HL-60/S4 (cell line): ENCODE results near the gene KLHL29.

Experiments used
- in situ Hi-C: fragments of 300-500 bp; cut with MboI; formaldehyde crosslinking; loops from 2 replicates; pipeline ENCODE4 v1.14.3; 2022; ENCODE audit warnings: low sequenced_read_pairs

The KLHL29 gene

DNA sequence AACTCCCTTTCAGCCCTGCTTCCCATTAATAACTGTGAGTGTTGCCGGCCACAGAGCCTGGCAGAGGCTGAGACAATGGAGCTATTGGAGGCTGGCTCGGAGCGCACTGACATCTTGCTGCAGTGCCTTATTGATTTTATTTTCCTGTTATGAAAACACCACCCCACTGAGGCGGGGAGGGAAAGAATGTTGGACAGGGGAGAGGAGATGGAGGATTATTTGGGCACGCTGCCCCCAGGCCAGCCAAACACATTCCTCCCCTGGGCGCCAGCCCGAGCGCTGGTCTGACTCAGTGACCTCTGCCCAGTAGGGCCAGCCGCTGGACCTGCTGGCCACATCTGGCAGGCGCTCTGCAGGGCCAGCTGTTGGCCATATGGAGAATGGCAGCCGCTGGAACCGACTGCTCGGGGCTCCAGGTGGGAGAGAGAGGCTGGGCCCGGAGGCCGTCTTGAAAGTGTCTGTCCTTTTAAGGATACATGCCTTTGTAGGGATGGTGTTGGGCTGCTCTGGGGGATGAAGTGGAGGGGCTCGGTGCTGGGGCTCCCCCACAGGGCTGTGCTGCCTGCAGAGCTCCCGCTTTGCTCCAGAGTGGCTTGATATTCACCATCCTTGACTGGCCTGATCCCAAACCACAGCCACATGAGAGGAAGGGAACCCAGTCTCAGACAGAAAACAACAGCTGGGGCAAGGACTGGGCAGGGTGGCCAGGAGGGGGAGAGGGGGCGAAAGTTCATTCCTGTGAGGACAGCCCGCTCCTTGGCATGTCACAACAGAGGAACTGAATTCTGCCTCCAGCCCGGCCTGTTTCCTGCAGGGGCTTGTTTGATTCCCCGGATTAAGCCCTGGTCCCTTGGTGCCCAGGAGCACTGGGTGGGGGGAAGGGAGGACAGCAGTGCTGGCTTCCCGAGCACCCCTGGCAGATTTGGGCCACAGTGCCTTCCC lies 179.0 kb downstream of the KLHL29 start:
- in situ Hi-C loops: no loop called here

DNA sequence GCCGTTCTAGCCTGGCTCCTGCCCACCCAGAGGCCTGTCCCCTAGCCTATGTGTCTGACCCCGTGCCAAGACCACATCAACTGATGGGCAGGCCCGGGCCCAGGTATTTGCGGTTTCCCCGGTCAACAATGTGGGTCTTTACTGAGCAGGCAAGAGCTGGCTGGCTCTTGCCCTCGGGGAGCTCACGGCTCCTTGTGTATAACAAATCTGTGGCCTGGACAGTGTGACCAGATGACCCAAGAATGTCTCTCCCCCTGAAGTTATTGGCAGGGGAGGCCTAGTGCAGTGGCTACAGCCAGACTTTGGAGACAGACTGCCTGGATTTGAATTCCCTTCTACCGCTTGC lies 179.6 kb downstream of the KLHL29 start:
- in situ Hi-C loops: no loop called here

DNA sequence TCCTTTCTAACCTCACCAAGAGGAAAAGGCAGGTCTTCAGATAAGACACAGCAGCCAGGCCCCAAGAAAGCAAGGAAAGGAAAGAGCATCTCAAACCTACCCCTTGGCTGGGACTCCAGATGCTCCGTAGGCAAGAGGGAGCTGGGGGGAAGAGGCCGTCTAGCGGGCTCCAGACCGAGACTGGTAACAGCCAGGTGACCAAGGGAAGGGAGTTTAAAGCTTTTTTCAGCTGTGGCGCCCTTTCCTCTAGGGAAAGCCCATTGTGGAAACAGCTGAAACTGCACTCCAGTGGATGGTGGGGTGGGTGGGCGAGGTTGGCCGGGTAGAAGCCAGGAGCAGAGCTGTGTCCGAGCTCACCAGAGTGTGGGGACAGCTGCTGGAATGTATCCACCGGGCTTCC lies 180.4 kb downstream of the KLHL29 start:
- in situ Hi-C loops: no loop called here

DNA sequence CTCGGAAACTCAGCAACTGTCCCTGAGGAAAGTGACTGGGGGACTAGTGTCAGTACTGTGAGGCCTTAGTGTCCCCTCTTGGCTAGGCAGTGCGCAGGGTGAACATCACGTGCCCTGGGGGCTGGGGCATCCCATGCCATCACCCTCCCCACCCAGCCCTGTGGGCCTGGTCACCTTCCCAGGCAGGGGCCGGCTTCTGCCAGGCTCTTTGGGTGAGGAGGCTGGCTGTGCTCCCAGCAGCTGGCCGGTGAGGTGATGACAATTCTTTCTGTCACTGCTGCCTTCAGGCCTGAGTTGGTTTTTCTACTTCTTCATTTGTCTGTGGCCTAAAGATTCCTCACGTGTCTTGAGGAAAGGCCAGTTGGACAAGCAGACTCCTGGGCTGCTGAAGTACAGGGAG lies 180.8 kb downstream of the KLHL29 start:
- in situ Hi-C loops: no loop called here

- in situ Hi-C loops: no loop called here
These were observed 181.5 kb downstream of the KLHL29 start for GRCh38 chr2:23566241-23567142.

DNA sequence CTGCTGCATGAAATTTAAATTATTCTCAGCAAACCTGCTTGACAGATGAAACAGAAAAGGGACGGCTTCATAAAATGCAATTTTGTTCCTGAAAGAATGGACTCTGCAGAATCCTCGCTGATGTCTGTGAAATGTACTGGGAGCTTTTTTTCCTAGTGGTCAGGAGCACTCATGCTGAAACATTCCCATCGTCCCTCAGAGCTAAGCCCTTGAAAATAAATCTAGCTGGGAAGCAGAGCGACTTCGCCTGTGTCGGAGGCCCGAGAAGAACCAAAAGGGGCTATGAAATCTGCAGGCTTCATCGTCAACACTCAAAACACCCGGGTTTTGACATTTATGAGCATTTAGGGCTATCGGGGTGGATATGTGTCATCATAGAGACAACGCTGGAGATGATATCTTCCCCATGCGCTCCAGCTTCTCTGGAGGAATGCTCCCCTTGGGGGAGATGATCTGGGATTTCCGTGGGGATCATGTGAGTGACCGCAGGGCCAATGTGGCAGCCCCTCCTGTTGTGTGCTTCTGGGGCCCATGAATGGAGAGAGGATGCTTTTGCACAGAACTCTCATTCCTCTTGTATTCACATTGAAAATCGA lies 182.3 kb downstream of the KLHL29 start:
- in situ Hi-C loops: no loop called here

- in situ Hi-C loops: no loop called here
These were observed 183.2 kb downstream of the KLHL29 start for GRCh38 chr2:23568211-23568610.

DNA sequence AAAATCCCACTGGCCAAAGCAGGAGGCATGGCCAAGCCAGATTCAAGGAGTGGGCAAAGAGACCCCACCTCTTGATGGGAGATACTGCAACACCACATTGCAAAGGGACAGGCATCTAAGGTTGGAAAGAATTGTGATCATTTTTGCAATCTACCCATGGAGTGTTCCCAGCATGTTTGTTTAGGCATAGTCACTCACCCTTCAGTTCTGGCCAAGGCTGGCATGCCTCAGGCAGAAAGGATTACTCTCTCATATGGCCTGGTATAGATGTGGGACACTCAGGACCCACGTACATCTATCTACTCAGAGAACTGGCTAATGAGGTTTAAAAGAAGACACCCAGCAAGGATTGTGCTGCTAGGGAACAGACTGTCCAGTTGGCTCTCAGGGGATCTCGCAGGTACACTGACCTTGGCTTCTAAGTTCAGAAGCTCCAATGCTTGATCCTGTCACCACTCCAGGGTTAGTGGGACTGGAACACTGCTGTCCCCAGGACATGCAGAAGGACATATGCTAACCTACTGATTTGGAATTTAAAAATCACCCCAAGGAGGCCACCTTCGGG lies 183.7 kb downstream of the KLHL29 start:
- in situ Hi-C loops: no loop called here

DNA sequence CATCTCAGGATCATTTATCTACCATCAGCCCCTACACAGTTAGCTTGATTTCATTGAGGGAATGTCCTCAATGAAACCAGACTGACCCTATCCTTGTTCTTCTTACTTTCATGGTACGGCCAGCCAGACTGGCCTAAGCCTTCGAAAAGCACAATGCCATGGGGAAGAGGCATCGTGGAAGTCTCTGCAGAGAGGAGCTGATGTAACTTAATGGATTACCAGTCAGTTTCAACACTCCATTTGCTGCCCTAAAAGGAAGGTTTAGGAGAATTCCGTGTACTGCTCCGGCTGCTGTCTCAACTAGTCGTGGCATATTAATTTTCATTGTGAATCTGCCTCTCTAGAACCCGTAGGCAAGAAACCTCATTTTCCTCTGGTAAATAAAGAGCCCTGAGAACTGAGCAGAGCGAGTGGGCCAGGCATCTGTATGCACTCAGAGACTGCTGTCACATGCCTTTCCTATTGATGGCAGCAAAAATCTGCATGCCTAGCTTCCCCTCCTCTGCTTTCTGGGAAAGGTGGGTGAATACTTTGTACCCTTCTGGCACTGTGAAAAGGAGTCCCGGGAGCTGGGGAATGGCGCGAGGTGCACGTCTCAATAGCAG lies 184.9 kb downstream of the KLHL29 start:
- in situ Hi-C loops: no loop called here

DNA sequence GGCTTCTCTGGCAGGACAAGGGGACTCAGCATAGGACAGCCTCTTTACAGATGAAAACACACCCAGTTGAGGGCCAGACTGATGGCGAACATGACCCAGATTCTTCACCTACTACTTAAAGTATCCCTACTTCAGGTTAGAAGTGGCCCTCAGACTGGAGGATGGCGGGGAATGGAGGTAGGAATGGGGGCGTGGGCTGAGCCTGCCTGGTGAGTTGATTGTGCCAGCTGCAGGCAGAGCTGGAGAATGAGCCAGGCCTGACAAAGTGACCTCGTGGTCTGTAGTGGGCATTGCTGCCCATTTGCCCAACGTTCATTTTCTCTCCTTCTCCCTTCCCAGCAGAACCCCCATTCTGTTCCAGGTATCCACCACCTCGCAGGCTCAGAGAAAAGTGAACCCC lies 186.1 kb downstream of the KLHL29 start:
- in situ Hi-C loops: no loop called here

- in situ Hi-C loops: no loop called here
These were observed 186.7 kb downstream of the KLHL29 start for GRCh38 chr2:23571527-23572282.

DNA sequence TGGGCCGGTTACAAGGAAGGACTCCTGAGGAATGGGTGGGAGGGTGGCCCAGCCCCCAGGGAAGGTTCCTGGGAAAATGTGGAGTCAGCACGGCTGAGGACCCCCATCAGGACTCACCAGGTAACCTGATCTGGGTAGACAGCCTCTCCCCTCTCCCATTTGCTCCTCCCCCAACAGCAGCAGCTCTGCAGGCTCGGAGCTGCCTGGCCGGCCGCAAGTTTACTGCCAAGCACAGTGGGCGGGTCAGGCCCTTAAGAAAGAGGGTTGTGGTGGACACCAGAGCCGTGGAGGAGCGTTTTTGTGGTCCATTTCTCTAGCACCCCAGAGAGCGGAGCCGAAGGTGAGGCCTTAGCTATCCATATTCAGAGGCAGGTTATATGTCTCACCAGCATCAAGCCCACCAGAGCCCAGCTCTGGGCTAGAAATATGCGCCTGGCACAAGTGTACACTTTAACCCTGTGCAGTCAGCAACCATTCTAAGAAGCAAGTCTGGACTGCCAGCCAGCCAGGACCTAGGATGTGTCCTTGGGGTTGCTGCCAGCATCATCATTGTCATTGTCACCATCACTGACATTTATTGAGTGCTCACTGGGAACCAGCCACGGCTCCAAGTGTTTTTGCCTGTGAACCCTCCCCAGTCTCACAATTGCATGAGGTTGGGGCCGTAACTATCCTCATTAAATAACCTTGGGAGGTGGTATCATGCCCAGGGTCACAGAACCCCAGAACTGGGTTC lies 190.1 kb downstream of the KLHL29 start:
- in situ Hi-C loops: no loop called here

DNA sequence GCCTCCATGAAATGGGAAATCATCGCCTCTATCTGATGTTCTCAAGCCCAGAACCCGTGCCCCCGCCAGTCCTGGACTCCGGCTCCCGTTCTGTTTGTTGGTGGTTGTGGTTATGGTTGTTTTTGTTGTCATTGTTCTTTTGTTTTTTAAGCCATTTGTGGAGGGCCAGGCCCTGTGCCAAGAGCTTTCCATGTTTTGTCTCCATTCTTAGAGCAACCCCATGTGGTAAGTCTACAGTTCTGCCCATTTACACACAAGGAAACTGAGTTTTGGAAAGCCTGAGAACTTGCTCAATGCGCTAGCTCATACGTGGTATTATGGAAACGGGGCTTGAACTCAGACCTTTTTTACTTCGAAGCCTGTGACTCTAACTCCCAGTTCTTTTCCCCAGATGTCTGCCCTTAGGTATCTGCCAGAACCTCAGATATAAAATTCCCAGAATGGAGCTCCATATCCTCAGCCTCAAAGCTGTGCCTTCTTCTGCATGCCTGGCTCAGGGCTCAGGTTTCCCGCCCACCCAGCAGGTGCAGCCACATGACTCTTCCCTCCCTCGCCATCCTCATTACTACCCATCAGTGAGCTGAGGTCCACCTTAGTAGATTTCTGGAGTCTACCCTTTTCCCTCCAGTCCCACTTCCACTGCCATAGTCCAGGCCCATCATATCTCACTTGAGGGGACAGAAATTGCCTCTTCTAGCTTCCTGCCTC lies 194.1 kb downstream of the KLHL29 start:
- in situ Hi-C loops: no loop called here

- in situ Hi-C loops: no loop called here
These were observed 194.7 kb downstream of the KLHL29 start for GRCh38 chr2:23579674-23580073.

- in situ Hi-C loops: no loop called here
These were observed 198.5 kb downstream of the KLHL29 start for GRCh38 chr2:23583467-23583866.

DNA sequence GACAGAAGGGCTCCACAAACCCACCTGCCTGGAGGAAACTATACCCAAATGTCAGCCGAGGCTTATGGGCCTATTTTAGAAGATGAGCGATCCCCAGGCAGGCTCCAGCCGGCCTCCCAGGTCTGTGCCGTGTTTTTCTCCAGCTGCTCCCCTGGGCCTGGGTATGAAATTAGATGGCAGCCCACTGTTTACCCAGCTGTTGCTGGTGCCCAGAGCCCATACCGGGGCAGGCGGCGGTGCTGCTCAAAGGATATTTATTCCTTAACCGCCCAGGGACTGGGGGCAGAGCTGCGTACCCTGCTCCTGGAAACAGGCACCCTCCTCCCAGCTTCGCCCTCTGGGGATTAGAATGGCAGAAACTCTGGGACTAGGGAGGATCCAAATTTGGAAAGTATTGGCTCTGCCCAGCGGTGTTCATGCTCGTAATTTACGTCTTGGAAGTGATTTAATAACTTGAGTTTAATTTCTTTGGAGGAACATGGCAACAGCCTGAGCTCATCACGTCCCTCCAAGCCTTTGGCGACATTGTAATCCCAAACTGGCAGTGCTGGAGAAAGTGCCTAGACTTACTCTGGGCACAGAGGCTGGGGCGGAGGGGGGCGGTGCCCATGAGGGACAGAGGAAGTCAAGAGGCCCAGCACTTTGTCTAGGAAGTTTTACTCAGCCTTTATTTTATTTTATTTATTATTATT lies 199.2 kb downstream of the KLHL29 start:
- in situ Hi-C loops: no loop called here

DNA sequence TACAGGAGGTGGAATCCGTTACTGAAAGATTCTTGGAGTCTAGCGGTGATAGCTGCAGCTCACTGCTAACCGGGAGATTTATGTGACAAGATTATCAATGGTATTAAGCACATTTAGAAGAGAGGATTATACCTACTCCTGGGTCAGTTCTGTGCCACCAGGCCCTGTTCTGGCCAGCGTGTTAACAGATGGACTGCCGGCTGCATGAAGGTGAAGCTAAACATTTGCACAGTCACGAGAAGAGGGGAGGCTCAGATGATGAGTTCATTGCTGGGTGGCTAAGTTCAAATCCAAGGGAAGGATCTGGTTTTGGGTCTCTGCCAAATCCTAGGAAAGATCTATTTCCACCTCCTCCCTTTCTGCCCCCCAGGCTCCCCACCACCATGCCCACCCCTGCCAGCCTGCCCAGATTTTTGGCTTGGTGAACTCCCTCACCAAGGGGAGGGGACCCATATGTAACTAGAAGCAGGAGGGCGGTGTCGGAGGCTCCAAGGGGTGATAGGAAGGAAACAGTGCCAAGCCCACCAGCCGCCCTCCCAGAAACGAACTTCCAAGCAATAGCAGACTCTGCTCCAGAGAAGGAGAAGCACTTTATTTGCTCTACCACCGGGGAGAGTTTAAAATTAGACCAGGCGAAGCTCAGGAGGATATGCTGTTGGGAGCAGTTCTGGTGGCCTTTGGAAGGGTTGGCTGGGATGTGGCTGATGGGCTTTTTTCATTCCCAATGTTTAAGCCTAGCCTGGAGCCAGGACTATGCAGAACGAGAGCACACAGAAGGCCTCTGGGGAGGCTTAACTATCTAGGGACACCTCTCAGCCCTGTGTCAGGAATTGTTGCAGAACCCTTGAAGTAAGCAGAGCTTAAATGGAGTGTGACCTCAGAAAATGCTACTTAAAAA lies 200.5 kb downstream of the KLHL29 start:
- in situ Hi-C loops: no loop called here
